SK-N-SH (cell line): ENCODE measurements around the gene CLSTN2. TPM values are rescaled to one million over a fixed set of nuclear protein-coding genes. Genes with fewer than 3 reads are reported as not detected.

Source experiments
- CTCF ChIA-PET: fragments of 300-600, 350-600 bp; formaldehyde crosslinking; extraction: SDS; loops from one replicate; lab custom pipeline; 2021; lab: Yijun Ruan, JAX
- POLR2A ChIA-PET: fragments of 350-600 bp; sonication (Branson Sonifier 250); formaldehyde crosslinking; extraction: SDS; loops from one replicate; lab custom pipeline; 2020; ENCODE audit warnings: antibody characterized with exemption, inconsistent platforms; lab: Yijun Ruan, JAX
- DNase-seq: peaks from one replicate; pipeline ENCODE4 v3.0.0; 2012
- H2AFZ ChIP-seq: fragments of 200-600 bp; sonication (generic); 2 replicates; pipeline ENCODE4 v1.8.1; 2016; ENCODE audit warnings: antibody characterized with exemption, mild to moderate bottlenecking, low read depth
- H3F3A ChIP-seq: fragments of 200-600 bp; sonication (generic); replicated peaks from 2 replicates; pipeline ENCODE3; 2016; ENCODE audit warnings: antibody characterized with exemption, mild to moderate bottlenecking; ENCODE audit not compliant: insufficient read depth
- H3K27ac ChIP-seq, 2 experiments: fragments of 200-500 bp in 1 of 2; fragments of 200-600 bp in 1 of 2; sonication (Bioruptor generic) in 1 of 2; sonication (generic), shearing (Covaris generic) in 1 of 2; 2 replicates each; pipeline versions ENCODE4 v1.5.1 to v1.6.1; 2014 to 2016; ENCODE audit warnings: low read depth in 2 of 2, inconsistent platforms in 1 of 2, low read length in 1 of 2, mild to moderate bottlenecking in 1 of 2, mixed read lengths in 1 of 2
- H3K27me3 ChIP-seq: fragments of 200-600 bp; sonication (generic), shearing (Covaris generic); 2 replicates; pipeline ENCODE4 v1.6.1; 2016; ENCODE audit warnings: mixed run types; ENCODE audit not compliant: insufficient read depth
- H3K36me3 ChIP-seq, 2 experiments: fragments of 200-500 bp in 1 of 2; fragments of 200-600 bp in 1 of 2; sonication (Bioruptor generic) in 1 of 2; sonication (generic) in 1 of 2; replicated peaks in 1 of 2; 2 replicates each; pipeline versions ENCODE3 to v1.5.1; 2014 to 2016; ENCODE audit warnings: low read length in 1 of 2, mild to moderate bottlenecking in 1 of 2; ENCODE audit not compliant: insufficient read depth in 2 of 2, control insufficient read depth in 1 of 2
- H3K4me1 ChIP-seq, 2 experiments: fragments of 200-500 bp in 1 of 2; fragments of 200-600 bp in 1 of 2; sonication (Bioruptor generic) in 1 of 2; sonication (generic), shearing (Covaris generic) in 1 of 2; 2 replicates each; pipeline versions ENCODE4 v1.5.1 to v1.6.1; 2014 to 2016; ENCODE audit warnings: low read depth in 1 of 2, low read length in 1 of 2, mixed run types in 1 of 2; ENCODE audit not compliant: insufficient read depth in 2 of 2, control insufficient read depth in 1 of 2
- H3K4me2 ChIP-seq: fragments of 200-600 bp; sonication (generic), shearing (Covaris generic); 2 replicates; pipeline ENCODE4 v1.6.1; 2017; ENCODE audit warnings: mixed run types
- H3K4me3 ChIP-seq, 2 experiments: fragments of 200-500 bp in 1 of 2; fragments of 200-600 bp in 1 of 2; sonication (Bioruptor generic) in 1 of 2; sonication (generic), shearing (Covaris generic) in 1 of 2; 2 replicates each; pipeline versions ENCODE4 v1.5.1 to v1.8.1; 2014 to 2016; ENCODE audit warnings: low read depth in 2 of 2, inconsistent platforms in 1 of 2, low read length in 1 of 2, mild to moderate bottlenecking in 1 of 2, mixed read lengths in 1 of 2, moderate library complexity in 1 of 2
- H3K79me2 ChIP-seq: fragments of 200-600 bp; sonication (generic); 2 replicates; pipeline ENCODE4 v1.8.1; 2017; ENCODE audit warnings: mild to moderate bottlenecking; ENCODE audit not compliant: insufficient read depth
- H3K9ac ChIP-seq: fragments of 200-600 bp; sonication (generic); 2 replicates; pipeline ENCODE4 v1.6.1; 2017; ENCODE audit warnings: mixed run types
- H3K9me2 ChIP-seq: fragments of 200-600 bp; sonication (generic); 2 replicates; pipeline ENCODE4 v1.6.1; 2017; ENCODE audit warnings: mixed run types
- H3K9me3 ChIP-seq: fragments of 200-600 bp; sonication (generic); 2 replicates; pipeline ENCODE4 v1.6.1; 2017; ENCODE audit warnings: mixed run types, mild to moderate bottlenecking, moderate library complexity
- H4K20me1 ChIP-seq: fragments of 200-600 bp; sonication (generic); 2 replicates; pipeline ENCODE4 v1.6.1; 2017; ENCODE audit warnings: mild to moderate bottlenecking, mixed run types; ENCODE audit not compliant: insufficient read depth
- EP300 ChIP-seq, 2 experiments: IDR thresholded peaks; 2 replicates each; pipeline versions ENCODE4 v1.4.0 to v1.6.1; 2012; ENCODE audit warnings: borderline replicate concordance in 1 of 2, low read depth in 1 of 2, low read length in 1 of 2
- FOSL2 ChIP-seq: IDR thresholded peaks from 2 replicates; pipeline ENCODE4 v1.4.0; 2012; ENCODE audit warnings: low read depth, mild to moderate bottlenecking, moderate library complexity, borderline replicate concordance
- FOXJ3 ChIP-seq: sonication (generic); formaldehyde crosslinking; IDR thresholded peaks from 2 replicates; pipeline ENCODE4 v1.5.1; 2020; ENCODE audit warnings: mild to moderate bottlenecking, missing genetic modification reagents
- GABPA ChIP-seq: IDR thresholded peaks from 2 replicates; pipeline ENCODE4 v1.4.0; 2012; ENCODE audit warnings: low read depth, mild to moderate bottlenecking
- GATA2 ChIP-seq: sonication (generic); formaldehyde crosslinking; IDR thresholded peaks from 2 replicates; pipeline ENCODE4 v1.5.0; 2020; ENCODE audit warnings: mild to moderate bottlenecking, missing genetic modification reagents
- JUND ChIP-seq: IDR thresholded peaks from 2 replicates; pipeline ENCODE4 v1.4.0; 2012
- MXI1 ChIP-seq: IDR thresholded peaks from 2 replicates; pipeline ENCODE4 v1.6.1; 2012; ENCODE audit warnings: mild to moderate bottlenecking, low read depth, low read length, improper control_type of control experiment
- RAD21 ChIP-seq: IDR thresholded peaks from 2 replicates; pipeline ENCODE4 v1.6.1; 2012; ENCODE audit warnings: mild to moderate bottlenecking, low read length
- RCOR1 ChIP-seq: fragments of 150-350 bp; IDR thresholded peaks from 2 replicates; pipeline ENCODE4 v1.6.1; 2017; ENCODE audit warnings: antibody characterized with exemption, low read length
- RXRA ChIP-seq: IDR thresholded peaks from 2 replicates; pipeline ENCODE4 v1.4.0; 2012; ENCODE audit warnings: low read depth, mild to moderate bottlenecking, borderline replicate concordance
- SIN3A ChIP-seq: IDR thresholded peaks from 2 replicates; pipeline ENCODE4 v1.6.1; 2012; ENCODE audit warnings: low read depth, mild to moderate bottlenecking, low read length, moderate library complexity, borderline replicate concordance
- SMC3 ChIP-seq: IDR thresholded peaks from 2 replicates; pipeline ENCODE4 v1.6.1; 2012; ENCODE audit warnings: low read depth, low read length, improper control_type of control experiment
- TCF12 ChIP-seq: IDR thresholded peaks from 2 replicates; pipeline ENCODE4 v1.4.0; 2012
- USF1 ChIP-seq: IDR thresholded peaks from 2 replicates; pipeline ENCODE4 v1.4.0; 2012; ENCODE audit warnings: low read depth, borderline replicate concordance
- YY1 ChIP-seq: IDR thresholded peaks from 2 replicates; pipeline ENCODE4 v1.4.0; 2012; ENCODE audit warnings: low read depth, mild to moderate bottlenecking
- WGBS: methylation state at CpG from one replicate; pipeline ENCODE4 v1.1.6; 2017; ENCODE audit warnings: low lambda C conversion rate; 5-methylcytosine and 5-hydroxymethylcytosine counted together
- polyA plus RNA-seq, 3 experiments: library from polyadenylated mRNA; depleted of rRNA; stranded (reverse); fragments of >200 nt; gene quantifications; 2 replicates each; pipeline ENCODE4 v1.2.3, GENCODE V29; 2012
- TF ChIP-seq, protein P1 (sequence below): IDR thresholded peaks from 2 replicates; pipeline ENCODE4 v1.4.0; 2012; ENCODE audit warnings: low read depth, borderline replicate concordance
- TF ChIP-seq, protein P2 (sequence below): fragments of 150-350 bp; IDR thresholded peaks from 2 replicates; pipeline ENCODE4 v1.6.1; 2016; ENCODE audit warnings: mild to moderate bottlenecking, low read depth, low read length
- TF ChIP-seq, protein P3 (sequence below): fragments of 150-350 bp; IDR thresholded peaks from 2 replicates; pipeline ENCODE4 v1.6.1; 2017; ENCODE audit warnings: antibody characterized with exemption, low read length, low read depth, borderline replicate concordance
- TF ChIP-seq, protein P4 (sequence below): fragments of 200-600 bp; sonication (generic); IDR thresholded peaks from 2 replicates; pipeline ENCODE4 v1.6.1; 2017; ENCODE audit warnings: antibody characterized with exemption, mild to moderate bottlenecking, moderate library complexity

CLSTN2 gene
- polyA plus RNA-seq, 1 of the 3 experiments (the other 2 are of a cell fraction) = 0.02 TPM

GRCh38 chr3:140469491-140469890, 534.5 kb downstream of the CLSTN2 start:
- H4K20me1 ChIP-seq = no peaks in the 10 kb centered on the region
- peaks cover 0 to 3% of the 10 kb centered on the region in 2 experiments; a peak in 1 of 4 replicates for H3K4me1 ChIP-seq
- H3K36me3 ChIP-seq = no peaks in the 10 kb centered on the region
- POLR2A ChIA-PET = no interaction called here
- CTCF ChIA-PET = no interaction called here
- no peaks in the 10 kb centered on the region for H3F3A ChIP-seq
- no peak for TF ChIP-seq EP300 (IDR thresholded peaks at IDR 0.05; ENCODE audit: borderline replicate concordance in 1 of 2, low read depth in 1 of 2, low read length in 1 of 2)
- TF ChIP-seq FOSL2 = no peak
- TF ChIP-seq JUND = no peak
- TF ChIP-seq RXRA = no peak
- no peak overlapping the region for H3K27ac ChIP-seq
- H3K4me2 ChIP-seq = no peak overlapping the region
- no peak overlapping the region for H2AFZ ChIP-seq
- no peak overlapping the region for H3K4me3 ChIP-seq
- no peaks in the 10 kb centered on the region for H3K79me2 ChIP-seq
- no peak for DNase-seq
- H3K27me3 ChIP-seq = no peaks in the 10 kb centered on the region
- H3K9me2 ChIP-seq = no peaks in the 10 kb centered on the region
- no peaks in the 10 kb centered on the region for H3K9me3 ChIP-seq
- no peak overlapping the region for H3K9ac ChIP-seq
- 41% methylated on average over 4 of the region's 4 CpGs for WGBS

GRCh38 chr3:140470211-140470610, 535.2 kb downstream of the CLSTN2 start:
- CTCF ChIA-PET = no interaction called here
- H3K4me2 ChIP-seq = no peak overlapping the region

More at GRCh38 chr3:140470211-140470610, 535.2 kb downstream of the CLSTN2 start:
- no peak for DNase-seq
- Histone ChIP-seq H3K27ac (no peak overlapping the region), H3K27me3 (no peaks in the 10 kb centered on the region), H2AFZ (no peak overlapping the region), H3K9me2 (no peaks in the 10 kb centered on the region), H3K9me3 (no peaks in the 10 kb centered on the region), H3F3A (no peaks in the 10 kb centered on the region), H3K4me1 (peaks cover 0 to 3% of the 10 kb centered on the region in 2 experiments; a peak in 1 of 4 replicates), H4K20me1 (no peaks in the 10 kb centered on the region), H3K36me3 (no peaks in the 10 kb centered on the region), H3K9ac (no peak overlapping the region), H3K79me2 (no peaks in the 10 kb centered on the region), H3K4me3 (no peak overlapping the region)
- POLR2A ChIA-PET = no interaction called here
- TF ChIP-seq, protein P1, sequence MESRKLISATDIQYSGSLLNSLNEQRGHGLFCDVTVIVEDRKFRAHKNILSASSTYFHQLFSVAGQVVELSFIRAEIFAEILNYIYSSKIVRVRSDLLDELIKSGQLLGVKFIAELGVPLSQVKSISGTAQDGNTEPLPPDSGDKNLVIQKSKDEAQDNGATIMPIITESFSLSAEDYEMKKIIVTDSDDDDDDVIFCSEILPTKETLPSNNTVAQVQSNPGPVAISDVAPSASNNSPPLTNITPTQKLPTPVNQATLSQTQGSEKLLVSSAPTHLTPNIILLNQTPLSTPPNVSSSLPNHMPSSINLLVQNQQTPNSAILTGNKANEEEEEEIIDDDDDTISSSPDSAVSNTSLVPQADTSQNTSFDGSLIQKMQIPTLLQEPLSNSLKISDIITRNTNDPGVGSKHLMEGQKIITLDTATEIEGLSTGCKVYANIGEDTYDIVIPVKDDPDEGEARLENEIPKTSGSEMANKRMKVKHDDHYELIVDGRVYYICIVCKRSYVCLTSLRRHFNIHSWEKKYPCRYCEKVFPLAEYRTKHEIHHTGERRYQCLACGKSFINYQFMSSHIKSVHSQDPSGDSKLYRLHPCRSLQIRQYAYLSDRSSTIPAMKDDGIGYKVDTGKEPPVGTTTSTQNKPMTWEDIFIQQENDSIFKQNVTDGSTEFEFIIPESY = no peak
- TF ChIP-seq EP300 (IDR thresholded peaks at IDR 0.05; ENCODE audit: borderline replicate concordance in 1 of 2, low read depth in 1 of 2, low read length in 1 of 2) = no peak
- TF ChIP-seq RAD21 = no peak
- TF ChIP-seq MXI1 = no peak
- TF ChIP-seq RCOR1 = no peak
- no peak for TF ChIP-seq USF1
- TF ChIP-seq, protein P2, sequence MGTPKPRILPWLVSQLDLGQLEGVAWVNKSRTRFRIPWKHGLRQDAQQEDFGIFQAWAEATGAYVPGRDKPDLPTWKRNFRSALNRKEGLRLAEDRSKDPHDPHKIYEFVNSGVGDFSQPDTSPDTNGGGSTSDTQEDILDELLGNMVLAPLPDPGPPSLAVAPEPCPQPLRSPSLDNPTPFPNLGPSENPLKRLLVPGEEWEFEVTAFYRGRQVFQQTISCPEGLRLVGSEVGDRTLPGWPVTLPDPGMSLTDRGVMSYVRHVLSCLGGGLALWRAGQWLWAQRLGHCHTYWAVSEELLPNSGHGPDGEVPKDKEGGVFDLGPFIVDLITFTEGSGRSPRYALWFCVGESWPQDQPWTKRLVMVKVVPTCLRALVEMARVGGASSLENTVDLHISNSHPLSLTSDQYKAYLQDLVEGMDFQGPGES = no peak
- no peak for TF ChIP-seq SIN3A
- no peak for TF ChIP-seq GATA2 (CRISPR knock-in tag)
- TF ChIP-seq FOXJ3 = no peak
- TF ChIP-seq, protein P3, sequence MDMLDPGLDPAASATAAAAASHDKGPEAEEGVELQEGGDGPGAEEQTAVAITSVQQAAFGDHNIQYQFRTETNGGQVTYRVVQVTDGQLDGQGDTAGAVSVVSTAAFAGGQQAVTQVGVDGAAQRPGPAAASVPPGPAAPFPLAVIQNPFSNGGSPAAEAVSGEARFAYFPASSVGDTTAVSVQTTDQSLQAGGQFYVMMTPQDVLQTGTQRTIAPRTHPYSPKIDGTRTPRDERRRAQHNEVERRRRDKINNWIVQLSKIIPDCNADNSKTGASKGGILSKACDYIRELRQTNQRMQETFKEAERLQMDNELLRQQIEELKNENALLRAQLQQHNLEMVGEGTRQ = no peak
- TF ChIP-seq SMC3 = no peak
- TF ChIP-seq TCF12 = no peak
- no peak for TF ChIP-seq YY1
- no peak for TF ChIP-seq GABPA
- TF ChIP-seq, protein P4, sequence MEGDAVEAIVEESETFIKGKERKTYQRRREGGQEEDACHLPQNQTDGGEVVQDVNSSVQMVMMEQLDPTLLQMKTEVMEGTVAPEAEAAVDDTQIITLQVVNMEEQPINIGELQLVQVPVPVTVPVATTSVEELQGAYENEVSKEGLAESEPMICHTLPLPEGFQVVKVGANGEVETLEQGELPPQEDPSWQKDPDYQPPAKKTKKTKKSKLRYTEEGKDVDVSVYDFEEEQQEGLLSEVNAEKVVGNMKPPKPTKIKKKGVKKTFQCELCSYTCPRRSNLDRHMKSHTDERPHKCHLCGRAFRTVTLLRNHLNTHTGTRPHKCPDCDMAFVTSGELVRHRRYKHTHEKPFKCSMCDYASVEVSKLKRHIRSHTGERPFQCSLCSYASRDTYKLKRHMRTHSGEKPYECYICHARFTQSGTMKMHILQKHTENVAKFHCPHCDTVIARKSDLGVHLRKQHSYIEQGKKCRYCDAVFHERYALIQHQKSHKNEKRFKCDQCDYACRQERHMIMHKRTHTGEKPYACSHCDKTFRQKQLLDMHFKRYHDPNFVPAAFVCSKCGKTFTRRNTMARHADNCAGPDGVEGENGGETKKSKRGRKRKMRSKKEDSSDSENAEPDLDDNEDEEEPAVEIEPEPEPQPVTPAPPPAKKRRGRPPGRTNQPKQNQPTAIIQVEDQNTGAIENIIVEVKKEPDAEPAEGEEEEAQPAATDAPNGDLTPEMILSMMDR = no peak
- 30% methylated on average over 3 of the region's 4 CpGs for WGBS
